Suprapubic skin (tissue), 3 donors: ENCODE data around the gene MAGI3.

ENCODE experiments used
- CTCF ChIP-seq, 2 donors: fragments of 200-600 bp in 1 of 2; fragments of 450-650 bp in 1 of 2; sonication (generic) in 1 of 2; IDR thresholded peaks; one replicate each; pipeline ENCODE4 v1.5.1; 2016 to 2019; ENCODE audit warnings: antibody characterized with exemption in 2 of 2, mild to moderate bottlenecking in 1 of 2, moderate library complexity in 1 of 2
- EP300 ChIP-seq: sonication (generic); formaldehyde crosslinking; IDR thresholded peaks from one replicate; pipeline ENCODE4 v1.6.1; 2017; ENCODE audit warnings: antibody characterized with exemption
- POLR2A ChIP-seq, 2 donors: fragments of 450-650 bp; IDR thresholded peaks; one replicate each; pipeline ENCODE4 v1.6.1; 2017; ENCODE audit warnings: antibody characterized with exemption in 2 of 2, mild to moderate bottlenecking in 2 of 2, moderate library complexity in 2 of 2

GRCh38 chr1:113543110-113543509, 152.8 kb downstream of the MAGI3 start:
- TF ChIP-seq EP300, result no peak
- no peak for TF ChIP-seq POLR2A (IDR thresholded peaks at IDR 0.05)
- TF ChIP-seq CTCF (IDR thresholded peaks at IDR 0.05), result no peak
